GM21381 (cell line): ENCODE measurements around the gene RTL1.

Experiments used
- ATAC-seq: cut with Tn5 transposase; IDR thresholded peaks from one replicate; pipeline ENCODE4 v1.9.1; 2021; ENCODE audit warnings: mild to moderate bottlenecking, moderate library complexity; ENCODE audit not compliant: unreplicated experiment

The RTL1 gene

GRCh38 chr14:100836311-100836805 lies 67.2 kb downstream of the RTL1 start:
- no peak for ATAC-seq

DNA sequence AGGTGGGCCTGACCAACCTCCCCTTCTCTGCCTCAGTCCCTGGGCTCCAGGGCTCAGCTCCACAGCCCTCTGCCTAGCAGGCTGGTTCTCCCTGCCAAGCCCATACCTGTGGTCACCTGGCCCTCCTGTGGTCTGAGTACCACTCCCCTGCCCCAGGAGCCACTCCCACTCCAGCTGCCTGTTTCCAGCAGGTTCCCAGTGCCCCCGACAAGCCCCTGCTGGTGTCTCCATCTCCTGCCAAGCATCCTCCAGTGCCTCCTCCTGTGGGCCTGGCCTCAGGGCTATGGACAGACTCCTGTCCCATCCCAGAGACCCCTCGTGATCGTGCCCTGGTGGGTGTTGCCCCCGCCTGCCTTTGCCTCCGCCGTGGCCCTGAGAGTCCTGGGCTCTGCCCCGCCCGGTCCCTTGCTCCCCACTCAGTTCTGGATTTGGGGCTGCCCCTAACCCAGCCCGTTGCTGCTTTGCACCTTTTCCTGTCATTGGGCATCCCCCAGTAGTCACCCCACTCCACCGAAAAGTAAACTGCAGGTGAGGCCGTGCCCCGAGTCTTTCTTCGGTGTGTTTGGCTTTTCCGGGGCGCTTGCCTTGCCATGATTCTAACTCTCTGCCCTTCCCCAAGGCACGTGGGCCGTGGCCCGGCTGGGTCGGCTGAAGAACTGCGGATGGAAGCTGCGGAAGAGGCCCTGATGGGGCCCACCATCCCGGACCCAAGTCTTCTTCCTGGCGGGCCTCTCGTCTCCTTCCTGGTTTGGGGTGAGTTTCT lies 67.8 kb downstream of the RTL1 start:
- ATAC-seq: no peak

GRCh38 chr14:100834794-100835547 lies 68.6 kb downstream of the RTL1 start:
- ATAC-seq: no peak

- ATAC-seq: no peak
These were observed 69.3 kb downstream of the RTL1 start for GRCh38 chr14:100834082-100834793.

DNA sequence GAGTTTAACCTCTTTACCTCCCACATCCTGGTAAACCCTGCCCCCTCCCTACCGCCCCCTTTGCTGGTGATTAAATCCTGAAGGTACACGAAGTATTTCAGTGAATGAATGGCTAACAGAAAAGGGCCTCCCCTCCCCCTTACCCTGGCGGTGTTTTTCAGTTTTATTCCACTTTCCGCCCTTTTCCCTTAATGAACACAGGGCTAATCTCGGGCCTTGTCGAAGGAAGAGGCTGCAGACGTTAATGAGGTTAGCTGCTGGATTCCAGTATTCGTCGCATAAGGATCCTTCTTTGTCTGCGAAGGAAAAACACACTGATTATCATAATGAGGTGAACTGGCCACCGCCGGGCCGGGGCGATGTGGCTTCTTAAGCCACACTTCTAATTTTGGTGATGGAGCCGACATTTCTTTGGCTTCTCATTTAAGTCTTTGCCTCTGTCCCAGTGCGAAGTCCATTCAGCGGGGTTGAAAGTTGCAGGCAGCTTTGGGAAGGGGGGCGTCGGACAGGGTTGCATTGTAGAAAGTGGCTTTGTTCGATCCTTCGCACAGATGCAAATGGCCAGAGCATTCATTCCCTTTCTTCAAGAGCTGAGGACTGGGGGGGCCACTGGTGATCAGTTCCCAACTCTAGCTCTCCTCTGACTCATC lies 71.1 kb downstream of the RTL1 start:
- ATAC-seq: no peak

DNA sequence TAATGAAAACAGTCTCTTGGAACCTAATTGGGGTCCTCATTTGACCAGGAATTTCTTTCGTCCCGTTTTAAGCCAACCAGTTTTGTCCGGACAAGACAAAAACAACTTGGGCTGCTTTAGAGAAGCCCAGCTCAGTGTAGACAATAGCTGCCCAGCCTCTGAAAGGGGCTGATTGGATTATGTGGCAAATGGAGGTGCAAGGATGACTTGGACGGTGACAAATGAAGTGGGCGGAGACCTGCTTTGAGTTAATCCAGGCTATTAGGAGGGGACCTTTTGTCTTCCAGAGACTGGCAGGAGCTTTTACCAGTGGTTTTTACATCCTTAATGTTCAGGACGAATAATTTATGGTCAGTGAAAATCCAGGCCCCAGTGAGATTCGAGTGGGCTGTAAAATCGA lies 72.8 kb downstream of the RTL1 start:
- ATAC-seq: no peak
